HG03378 (cell line): ENCODE data around the gene TICAM1.
"Not testable (repeated sequence)": the region's sequence is repeated elsewhere in the genome, so short reads cannot be mapped to it uniquely, and the experiment has no call there.

Experiments
- ATAC-seq: cut with Tn5 transposase; IDR thresholded peaks from one replicate; pipeline ENCODE4 v1.9.1; 2021; ENCODE audit warnings: mild to moderate bottlenecking, moderate library complexity; ENCODE audit not compliant: unreplicated experiment

Gene TICAM1

DNA sequence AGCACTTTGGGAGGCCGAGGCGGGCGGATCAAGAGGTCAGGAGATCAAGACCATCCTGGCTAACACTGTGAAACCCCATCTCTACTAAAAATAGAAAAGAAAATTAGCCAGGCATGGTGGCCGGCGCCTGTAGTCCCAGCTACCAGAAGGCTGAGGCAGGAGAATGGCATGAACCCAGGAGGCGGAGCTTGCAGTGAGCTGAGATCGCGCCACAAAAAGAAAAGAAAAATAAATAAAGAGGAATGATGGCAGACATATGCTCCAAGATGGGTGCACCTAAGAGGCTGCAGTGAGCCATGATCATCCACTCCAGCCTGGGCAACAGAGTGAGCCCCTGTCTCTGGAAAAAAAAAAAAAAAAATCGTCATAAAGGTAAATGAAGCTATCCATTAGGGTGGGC, 14.5 kb upstream of the TICAM1 start:
- not testable (repeated sequence) for ATAC-seq

DNA sequence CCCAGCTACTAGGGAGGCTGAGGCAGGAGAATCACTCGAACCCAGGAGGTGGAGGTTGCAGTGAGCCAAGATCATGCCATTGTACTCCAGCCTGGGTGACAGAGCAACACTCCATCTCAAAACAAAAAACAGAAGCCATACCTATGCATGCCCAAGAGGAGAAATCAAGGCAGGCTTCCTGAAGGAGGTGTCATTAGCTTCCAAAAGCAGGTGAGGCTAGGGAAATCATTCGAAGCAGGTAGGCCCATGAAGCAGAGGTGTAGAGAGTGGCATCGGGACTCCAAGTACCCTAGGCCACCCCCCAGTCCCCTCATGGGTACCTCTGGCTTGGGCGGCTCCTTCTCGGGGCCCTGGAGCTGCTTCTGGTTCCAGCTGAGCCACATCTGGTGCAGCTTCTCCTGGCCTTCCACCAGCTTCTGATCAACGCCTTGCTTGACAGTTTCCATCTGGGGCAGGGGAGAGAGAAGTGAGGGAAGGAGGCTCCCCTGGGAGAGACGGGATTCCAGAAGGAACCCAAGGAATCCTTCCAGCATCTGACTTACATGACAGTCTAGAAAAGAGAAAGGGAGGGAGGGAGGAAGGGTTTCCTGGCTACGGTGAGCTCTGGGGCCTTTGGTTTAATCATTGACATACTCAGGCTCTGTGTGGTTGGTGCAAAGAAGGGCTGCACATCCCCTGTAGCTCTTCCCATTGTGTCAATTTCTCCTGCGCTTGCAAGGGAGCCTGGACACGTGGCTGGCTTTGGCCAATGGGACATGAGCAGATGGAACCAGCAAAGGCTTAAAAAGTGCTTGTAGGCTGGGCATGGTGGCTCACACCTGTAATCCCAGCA, 13.1 kb upstream of the TICAM1 start:
- no peak for ATAC-seq

DNA sequence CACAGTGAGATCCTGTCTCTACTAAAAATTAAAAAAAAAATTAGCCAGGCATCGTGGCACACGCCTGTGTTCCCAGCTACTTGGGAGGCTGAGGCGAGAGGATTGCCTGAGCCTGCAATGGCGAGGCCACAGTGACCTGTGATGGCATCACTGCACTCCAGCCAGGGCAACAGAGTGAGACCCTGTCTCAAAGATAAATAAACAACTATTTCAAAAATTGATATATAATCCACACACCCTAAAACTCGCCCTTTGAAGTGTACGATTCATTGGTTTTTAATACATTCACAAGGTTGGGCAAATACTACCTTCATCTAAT, 12.1 kb upstream of the TICAM1 start:
- no peak for ATAC-seq

DNA sequence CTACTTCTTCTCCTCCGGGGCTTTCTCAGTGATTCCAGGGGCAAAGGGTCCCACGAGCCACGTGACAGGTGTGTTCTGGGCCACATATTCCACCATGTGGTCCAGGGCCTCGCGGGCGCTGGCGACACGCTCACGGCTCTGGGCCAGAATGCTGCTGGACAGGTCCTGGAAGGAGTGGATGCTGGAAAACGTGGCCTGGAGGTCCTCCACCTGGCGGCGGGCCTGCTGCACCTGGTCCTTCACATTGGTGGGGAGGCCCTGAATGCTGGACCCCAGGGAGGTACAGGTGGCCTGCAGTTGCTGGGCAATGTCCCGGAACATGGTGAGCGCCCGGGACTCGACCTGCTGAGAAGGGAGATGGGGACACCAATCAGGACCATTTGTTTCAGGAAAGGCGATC, 7.7 kb upstream of the TICAM1 start:
- ATAC-seq: no peak

DNA sequence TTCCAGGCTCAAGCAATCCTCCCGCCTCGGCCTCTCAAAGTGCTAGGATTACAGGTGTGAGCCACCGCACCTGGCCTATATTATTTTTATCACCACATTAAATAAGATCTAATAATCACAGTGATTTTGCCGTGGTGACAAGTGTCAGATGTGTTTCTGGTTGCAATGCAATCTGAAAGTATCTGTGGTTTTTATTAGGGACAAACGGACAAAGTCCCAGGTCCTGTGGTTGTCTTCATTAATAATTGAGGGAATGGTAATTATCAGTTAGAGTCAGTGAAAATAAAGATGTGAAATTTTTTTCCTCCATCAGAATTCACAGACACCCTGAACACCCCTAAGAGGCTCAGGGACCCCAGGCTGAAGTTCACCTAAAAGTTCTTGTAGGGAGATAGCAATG, 1.3 kb upstream of the TICAM1 start:
- no peak for ATAC-seq

DNA sequence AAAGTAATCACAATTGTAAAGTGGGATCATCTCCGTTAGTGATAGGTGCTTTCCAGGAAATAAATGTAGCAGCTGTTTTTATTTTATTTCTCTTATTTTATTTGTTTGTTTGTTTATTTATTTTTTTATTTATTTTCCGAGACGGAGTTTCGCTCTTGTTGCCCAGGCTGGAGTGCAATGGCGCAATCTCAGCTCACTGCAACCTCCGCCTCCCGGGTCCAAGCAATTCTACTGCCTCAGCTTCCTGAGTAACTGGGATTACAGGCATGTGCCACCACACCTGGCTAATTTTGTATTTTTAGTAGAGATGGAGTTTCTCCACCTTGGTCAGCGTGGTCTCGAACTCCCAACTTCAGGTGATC, 448 bp upstream of the TICAM1 start:
- ATAC-seq: not testable (repeated sequence)

DNA sequence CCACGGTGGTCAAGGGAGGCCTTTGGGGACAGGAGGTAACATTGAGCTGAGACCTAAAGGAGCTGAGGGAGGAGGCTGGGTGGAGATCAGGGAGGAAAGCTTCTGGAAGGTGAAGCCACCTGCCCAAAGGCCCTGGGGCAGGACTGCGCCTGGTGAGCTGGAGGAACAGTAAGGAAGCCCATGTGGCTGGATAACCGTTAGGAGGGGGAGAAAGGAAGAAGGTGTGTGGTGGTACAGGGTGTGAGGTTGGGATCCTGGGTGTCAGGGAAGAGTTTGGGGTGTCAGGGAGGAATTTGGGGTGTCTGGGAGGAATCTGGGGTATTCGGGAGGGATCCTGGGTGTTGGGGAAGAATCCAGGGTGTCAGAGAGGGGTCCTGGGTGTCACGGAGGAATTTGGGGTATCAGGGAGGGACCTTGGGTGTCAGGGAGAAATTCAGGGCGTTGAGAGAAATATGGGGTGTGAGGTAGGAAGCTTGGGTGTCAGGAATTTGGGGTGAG, 695 bp downstream of the TICAM1 start:
- no peak for ATAC-seq

DNA sequence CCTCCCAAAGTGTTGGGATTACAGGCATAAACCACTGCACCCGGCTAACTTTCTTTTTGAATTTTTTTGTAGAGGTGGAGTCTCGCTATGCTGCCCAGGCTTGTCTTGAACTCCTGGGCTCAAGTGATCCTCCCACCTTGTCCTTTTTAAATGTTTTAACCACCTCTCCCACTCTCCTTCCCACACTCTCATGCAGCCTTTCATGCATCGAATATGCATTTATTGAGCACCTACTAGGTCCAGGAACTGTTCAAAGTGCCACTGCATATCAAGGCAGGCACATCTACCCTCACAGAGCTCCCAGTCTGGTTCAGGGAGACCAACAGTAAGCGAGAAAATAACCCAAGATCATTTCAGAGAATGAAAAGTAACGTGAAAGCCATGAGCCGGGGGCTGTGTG, 1.2 kb downstream of the TICAM1 start:
- no peak for ATAC-seq

DNA sequence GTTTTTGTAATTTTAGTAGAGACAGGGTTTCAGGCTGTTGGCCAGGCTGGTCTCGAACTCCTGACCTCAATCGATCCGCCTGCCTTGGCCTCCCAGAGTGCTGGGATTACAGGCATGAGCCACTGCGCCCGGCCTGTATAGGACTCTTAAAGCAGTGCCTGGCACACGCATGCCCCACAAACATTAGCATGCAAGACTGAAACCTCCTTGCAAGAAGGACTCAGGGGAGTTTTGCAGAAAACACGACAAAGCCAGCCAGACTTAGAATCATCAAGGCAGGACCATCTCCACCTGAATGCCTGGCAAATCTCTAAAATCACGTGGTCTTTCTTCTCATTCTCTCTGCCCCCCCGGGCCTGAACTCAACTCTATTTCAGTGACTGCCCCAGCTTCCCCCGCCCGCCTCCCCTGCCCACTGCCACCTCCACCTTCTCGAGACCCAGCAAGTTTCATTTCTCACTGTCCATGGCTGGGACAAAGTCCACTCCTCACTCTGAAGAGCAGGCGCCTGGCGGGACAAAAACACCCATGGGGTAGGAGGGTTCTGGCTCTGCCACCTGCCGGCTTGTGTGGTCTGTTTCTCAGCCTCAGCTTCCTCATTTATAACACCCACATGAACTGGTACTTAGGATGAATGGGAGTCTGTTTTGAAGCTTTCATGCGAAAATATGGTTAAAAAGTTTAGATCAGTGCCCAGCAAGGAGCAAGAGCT, 2.4 kb downstream of the TICAM1 start:
- ATAC-seq: no peak

DNA sequence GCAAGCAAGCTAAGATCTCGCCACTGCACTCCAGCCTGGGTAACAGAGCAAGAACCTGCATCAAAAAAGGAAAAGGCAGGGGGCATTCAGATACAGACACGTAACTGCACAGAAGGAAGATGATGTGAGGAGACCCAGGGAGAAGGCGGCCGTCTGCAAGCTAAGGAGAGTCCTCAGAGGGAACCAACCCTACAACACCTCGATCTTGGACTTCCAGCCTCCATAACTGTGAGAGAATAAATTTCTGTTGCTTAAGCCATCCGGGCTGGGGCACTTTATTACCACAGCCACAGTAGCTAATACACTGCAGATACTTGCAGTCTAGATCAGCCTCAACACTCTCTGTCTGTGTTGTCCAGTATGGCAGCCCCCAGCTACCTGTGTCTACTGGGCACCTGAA, 7.9 kb downstream of the TICAM1 start:
- ATAC-seq: no peak

DNA sequence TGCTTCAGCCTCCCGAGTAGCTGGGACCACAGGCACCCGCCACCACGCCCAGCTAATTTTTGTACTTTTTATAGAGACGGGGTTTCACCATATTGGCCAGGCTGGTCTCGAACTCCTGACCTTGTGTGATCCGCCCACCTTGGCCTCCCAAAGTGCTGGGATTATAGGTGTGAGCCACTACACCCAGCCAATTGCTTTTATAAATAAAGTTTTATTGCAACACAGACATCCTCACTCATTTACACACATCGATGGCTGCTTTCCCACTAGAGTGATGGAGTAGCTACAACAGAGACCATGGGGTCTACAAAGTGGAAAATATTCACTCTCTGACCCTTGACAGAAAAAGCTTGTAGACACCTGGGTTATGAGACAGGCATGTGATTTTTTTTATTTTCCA, 9.2 kb downstream of the TICAM1 start:
- not testable (repeated sequence) for ATAC-seq

DNA sequence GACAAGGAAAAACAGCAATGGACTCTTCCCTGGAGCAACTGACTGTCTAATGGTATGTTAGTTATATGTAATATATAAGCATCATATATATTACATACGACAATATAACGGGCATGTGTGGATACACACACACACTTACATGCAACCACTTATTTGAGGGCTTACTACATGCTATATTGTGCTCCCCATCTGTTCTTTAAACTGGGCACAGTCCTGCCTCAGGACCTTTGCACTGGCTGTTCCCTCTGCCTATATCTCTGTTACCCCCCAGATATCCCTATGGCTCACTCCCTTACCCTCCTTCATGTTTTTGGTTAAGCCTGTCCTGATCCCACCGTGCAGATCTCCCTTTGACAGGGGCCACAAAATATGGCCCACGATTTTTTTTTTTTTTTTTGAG, 10.2 kb downstream of the TICAM1 start:
- ATAC-seq: no peak

DNA sequence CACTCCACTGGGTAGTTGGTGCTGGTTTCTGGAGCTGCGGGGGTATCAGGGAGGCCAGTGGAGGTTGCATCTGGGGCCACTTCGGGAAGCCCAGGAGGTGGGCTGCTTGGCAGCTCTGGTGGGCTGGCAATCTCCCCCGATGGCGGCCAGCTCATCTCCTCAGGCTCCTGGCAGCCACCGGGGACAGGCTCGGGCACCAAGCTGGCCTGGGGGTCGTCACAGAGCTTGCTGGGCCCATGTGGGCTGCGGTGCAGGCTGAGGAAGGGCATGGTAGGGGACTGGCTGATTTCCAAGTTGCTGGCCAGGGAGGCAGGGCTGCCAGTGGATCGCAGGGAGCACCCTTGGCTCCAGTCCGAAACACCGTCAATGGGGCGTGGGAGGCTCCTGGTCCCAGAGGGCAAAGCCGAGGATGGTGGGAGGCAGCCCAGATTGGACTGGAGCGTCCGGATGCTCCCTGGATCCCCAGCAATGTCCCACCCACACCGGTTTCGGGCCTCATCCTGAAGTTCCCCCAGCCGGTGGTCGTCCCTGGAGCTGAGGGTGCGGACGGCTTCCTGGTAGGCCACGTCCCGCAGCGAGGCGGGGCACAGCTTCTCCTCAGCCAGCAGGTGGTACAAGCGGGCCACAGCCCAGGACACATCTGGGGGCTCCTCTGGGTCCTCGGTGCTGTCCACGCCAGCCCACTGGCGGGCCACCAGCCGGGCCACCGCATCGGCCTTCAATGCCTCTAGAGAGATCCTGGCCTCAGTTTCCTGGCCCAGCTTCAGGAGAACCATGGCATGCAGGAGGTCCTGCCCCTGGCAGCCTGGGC, 13.8 kb downstream of the TICAM1 start:
- ATAC-seq: no peak

DNA sequence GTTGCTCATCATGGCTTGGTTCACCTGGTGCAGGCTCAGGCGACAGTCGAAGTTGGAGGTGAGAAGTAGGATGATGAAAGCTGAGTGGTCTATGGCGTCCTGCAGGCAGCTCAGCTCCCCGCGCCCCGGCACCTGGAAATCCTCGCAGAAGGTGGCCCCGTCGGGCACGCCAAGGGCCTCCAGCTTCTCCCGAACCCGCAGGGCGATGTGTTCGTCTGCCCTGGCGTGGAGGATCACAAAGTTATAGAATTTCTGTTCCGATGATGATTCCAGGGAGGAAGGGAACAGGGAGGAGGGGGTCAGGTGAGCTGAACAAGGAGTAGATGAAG, 14.6 kb downstream of the TICAM1 start:
- ATAC-seq: no peak

DNA sequence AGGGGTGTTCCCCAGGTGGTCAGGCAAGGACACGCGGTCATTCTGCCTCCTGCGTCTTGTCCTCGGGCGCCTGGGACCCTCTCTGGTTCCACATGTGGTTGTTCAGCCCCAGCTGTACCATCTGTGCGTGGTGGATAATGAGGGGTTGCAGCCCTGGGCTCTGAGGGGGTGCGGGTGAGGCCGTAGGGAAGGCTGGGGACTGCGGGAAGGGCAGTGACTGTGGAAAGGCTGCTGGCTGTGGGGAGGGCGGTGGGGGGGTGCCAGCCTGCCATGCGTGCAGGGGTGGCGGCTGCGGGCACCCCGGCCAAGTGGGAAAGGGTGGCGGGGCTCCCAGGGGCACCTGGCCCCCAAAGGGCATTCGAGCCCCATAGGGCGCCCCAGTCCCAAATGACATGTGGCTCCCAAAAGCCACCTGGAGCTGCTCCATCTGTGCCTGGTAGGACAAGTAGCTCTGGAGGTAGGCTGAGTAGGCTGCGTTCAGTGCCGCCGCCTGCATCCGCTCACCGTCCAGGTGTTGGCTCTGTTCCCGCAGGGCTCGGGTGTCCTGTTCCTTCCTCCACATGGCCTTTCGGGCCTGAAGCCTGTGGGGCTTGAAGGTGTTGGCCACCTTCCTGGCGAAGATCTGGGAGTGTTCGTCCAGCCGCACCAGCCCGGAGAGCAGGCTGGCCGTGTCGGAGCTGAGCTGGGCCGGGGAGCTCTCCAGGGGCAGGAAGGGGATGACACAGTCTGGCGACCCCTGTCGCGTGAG, 15.1 kb downstream of the TICAM1 start:
- no peak for ATAC-seq

DNA sequence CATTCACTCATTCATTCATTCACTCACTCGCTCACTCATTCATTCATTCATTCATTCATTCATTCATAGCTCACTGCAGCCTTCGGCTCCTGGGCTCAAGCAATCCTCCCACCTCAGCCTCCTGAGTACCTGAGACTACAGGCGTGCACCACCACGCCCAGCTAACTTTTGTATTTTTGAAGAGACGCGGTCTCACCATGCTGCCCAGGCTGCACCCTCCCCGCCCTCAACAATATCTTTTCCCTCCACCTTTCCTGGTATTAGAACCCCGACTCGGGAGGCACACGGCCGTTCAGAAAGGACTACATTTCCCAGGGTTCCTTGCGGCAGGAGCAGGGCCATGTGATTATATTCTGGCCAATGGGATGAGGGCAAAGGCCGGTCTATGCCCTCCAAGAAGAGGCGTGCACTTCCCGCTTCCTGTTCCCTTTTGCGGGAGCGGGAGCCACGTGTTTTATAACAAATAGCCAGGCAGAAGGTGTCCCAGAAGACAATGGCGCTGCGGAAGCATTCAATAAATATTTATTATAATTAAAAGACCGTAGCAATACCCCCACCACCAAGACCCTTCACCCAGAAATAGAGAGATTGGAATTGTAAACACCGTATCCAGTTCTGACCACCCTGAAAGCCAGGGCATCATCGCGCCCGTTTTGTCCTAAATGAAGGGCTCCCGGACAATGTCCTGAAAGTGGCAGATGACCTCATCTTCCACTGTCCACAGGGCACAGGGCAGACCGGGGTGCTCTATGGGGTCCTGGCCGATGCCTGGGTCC, 15.9 kb downstream of the TICAM1 start:
- no peak for ATAC-seq

DNA sequence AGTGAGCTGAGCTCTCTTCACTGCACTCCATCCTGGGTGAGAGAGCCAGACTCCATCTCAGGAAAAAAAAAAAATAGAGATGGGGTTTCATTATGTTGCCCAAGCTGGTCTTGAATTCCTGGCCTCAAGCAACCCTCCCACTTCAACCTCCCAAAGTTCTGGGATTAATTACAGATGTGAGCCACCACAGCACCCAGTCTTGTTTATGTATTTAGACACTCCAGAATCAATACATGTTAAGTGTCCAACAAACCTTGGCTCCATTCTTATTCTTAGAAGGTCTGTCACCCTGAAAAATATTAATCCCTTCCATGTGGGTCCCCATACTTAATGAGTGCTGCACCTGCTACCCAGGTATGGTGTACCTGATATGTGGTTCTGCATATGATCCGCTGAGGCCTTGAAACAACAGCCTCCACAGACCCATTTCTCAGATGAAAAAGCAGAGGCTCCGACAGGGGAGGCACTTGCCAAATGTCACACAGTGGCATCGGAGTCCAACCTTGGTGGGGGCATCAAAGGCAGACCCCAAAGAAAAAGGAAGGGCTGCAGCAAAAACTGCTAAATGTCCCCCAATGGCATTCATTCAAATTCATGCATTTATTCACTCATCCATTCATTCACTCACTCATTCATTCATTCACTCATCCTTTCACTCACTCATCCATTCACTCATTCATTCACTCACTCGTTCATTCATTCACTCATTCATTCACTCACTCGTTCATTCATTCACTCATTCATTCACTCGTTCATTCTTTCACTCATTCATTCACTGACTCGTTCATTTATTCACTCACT, 16.7 kb downstream of the TICAM1 start:
- ATAC-seq: no peak

DNA sequence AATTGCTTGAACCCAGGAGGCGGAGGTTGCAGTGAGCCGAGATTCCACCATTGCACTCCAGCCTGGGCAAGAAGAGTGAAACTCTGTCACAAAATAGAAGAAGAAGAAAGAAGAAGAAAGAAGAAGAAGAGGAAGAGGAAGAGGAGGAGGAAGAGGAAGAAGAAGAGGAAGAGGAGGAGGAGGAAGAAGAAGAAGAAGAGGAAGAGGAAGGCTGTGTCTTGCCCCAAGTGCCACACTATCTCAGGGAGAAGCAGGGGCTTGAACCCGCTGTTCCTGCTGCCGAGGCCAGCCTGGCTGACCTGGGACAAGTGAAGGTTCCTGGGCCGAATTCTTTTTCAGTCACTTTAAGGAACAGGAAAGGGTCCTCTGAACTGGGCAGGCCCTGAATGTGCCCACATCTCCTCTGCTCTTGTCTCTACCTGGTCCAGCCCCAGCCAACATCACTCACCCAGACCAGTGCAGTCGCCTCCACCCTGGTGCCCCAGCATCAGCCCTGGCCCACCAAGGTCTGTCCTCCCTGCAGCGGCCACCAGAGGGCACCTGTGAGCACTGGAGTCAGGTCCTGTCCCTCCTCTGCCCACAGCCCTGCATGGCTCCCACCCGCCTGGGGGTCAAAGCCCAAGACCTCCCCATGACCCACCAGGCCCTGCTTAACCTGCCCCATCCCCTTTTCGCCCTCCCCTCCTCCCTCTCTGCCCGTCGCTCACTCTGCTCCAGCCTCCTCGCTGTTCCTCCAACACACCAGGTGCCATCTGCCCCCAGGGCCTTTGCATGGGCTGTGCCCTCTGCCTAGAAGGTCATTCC, 20.0 kb downstream of the TICAM1 start:
- ATAC-seq: no peak

DNA sequence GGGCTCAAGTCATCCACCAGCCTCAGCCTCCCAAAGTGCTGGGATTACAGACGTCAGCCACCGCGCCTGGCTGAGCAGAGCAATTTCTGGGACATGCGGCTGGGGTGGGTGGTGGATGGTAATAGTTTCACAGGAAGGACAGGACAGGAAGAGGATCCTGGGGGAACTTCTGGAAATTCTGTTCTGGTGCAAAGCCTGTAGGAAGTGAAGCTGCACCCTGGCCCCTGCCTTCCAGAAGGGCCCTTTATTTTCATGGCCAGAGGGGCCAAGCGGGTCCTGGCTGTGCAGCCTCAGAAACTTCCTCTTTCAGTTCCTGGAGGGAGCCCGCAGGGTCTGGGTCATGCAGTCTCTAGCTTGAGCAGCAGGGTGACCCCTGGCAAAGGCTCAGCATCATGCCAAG, 24.3 kb downstream of the TICAM1 start:
- ATAC-seq: no peak
